GM18526 (cell line): Measurements from ENCODE around the gene ESRP2.

Experiments
- POLR2A ChIP-seq: IDR thresholded peaks from 3 replicates; pipeline ENCODE4 v1.6.1; 2011; ENCODE audit not compliant: insufficient read length; ENCODE audit errors: extremely low read depth

The ESRP2 gene

DNA sequence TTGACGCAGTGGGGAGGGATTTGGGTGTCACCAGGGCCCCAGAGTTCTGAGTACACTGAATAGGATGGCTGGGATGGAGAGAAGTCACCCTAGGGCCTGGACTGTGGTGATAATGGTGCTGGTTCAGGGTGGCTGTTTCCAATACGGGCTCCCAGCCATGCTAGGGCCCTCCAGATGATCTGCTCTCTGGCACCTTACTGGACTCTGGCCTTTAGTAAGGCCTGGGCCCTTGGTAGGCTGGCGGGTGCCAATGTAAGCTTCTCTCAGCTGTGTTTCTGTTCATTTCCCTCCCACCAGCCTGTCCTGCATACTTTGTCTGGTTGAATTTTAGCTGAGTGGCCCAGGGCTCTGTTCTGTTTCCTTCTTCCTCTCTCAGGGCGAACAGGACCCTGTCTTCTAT, 12.0 kb upstream of the ESRP2 start:
- TF ChIP-seq POLR2A, result no peak

DNA sequence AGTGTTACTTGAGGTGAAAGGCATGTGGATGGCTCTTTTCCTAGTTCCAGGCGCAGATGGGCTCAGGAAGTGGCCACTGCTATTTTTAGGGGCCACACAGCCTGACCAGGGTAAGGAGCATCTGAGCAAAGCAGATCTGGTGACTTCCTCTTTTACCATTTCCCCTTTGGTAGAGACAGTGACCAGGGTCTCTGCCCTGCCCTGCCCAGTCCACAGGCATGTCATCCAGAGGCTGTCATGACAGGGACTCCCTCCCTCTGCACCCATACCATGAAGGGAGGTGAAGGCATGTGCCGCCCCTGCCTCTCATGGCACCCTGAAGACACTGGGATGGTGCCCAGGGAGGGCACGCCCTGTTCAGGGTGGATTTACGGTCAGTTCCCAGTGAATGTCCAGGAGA, 11.5 kb upstream of the ESRP2 start:
- no peak for TF ChIP-seq POLR2A

DNA sequence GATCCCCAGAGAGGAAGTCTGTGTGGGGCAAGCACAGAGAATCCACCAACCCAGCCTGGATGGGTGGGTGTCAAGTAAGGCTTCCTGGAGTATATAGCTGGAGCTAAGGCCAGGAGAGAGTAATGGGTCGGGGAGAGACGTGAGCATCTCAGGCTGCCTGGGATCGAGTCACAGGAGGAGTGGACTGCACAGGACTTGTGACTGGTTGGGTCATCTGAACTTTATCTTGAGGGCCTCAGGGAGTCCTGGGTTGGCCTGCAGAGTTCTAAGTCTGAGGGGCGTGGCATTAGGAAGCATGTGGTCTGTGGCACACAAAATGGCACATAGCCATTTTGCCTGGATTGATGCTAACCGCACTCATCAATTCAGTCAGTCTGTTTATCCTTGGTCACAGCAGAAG, 10.7 kb upstream of the ESRP2 start:
- TF ChIP-seq POLR2A, result no peak

DNA sequence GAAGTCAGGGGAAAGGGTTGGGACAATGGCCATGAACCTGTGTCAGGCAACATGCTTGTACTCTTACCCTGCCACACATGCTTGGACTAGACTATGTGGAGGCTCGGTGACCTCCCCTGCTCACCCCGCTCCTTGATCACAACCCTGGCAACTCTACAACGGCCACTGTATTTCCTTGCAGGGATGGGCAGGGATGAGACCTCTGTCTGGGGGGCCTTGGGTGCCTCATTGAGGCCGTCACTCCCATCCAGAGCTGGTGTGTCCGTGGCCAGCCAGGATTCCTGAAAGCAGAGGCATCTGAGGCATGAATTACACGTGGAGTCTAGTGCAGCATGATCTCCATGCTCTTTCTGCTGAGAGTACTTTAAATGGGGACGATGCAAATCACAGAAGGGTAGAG, 10.2 kb upstream of the ESRP2 start:
- TF ChIP-seq POLR2A, result no peak

DNA sequence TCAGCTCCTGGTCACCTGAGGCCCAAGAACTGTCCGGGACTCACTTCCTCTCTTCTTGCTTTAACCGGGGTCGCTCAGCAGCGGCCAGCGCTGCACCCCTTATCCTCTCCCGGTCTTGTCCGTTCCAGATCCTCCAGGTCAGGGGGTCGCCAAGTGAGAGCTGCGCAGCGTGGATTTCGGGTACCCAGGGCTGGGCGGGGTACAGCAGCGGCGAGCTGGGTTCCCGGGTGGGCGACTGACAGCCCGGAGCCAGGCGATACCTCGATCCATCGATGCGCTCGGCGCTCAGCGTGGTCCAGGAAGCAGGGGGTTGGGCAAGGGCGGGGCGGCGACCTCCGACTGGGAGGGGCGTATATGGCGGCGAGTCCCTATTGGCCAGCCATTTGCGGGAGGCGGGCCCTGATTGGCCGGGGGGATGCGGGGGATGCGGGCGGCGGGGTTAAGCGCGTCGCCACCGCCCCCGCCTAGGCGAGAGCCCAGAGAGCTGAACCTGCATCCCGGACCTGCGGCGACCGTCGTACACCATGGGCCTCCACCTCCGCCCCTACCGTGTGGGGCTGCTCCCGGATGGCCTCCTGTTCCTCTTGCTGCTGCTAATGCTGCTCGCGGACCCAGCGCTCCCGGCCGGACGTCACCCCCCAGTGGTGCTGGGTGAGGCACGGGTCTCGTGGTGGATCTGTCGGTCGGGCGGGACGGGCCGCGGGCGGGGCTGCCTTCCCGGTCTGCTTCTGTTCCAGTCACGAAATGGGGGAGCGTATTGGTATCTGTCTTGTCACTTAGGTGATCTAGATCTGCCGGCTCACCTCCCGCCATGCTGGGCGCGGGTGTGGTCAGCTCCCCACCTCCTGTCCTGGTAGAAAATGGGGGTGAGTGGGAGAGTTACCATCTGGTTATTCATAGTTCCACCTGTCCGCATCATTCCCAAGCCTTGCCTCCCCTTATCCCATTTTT, 9.3 kb upstream of the ESRP2 start, which contains the start of gene PLA2G15:
Gene PLA2G15 (plus strand): TSS at position 471 of the 951 bp plus-strand sequence. CDS start 54 bp downstream, at position 525.
- peak; percentile 64 for TF ChIP-seq POLR2A

DNA sequence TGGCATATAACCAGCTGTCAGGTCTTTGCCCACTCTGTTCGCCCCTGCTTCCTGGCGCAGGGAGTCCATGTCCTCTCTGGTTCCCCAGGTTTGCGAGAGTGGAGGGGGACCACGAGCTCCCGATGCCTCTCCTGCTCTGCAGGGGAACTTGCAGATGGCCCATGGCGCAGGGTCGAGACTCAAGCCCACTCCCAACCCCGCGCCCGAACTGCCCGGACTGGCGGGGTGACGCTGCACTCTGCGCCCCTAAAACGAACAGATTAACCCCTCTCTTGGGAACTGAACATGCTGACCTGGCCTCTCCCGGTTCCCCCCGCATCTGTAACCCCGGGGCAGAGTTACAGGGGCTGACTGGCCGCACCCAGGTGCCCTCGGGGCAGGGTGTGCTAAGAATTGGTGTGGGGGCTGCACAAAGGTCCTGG, 8.6 kb upstream of the ESRP2 start:
- TF ChIP-seq POLR2A, result no peak

DNA sequence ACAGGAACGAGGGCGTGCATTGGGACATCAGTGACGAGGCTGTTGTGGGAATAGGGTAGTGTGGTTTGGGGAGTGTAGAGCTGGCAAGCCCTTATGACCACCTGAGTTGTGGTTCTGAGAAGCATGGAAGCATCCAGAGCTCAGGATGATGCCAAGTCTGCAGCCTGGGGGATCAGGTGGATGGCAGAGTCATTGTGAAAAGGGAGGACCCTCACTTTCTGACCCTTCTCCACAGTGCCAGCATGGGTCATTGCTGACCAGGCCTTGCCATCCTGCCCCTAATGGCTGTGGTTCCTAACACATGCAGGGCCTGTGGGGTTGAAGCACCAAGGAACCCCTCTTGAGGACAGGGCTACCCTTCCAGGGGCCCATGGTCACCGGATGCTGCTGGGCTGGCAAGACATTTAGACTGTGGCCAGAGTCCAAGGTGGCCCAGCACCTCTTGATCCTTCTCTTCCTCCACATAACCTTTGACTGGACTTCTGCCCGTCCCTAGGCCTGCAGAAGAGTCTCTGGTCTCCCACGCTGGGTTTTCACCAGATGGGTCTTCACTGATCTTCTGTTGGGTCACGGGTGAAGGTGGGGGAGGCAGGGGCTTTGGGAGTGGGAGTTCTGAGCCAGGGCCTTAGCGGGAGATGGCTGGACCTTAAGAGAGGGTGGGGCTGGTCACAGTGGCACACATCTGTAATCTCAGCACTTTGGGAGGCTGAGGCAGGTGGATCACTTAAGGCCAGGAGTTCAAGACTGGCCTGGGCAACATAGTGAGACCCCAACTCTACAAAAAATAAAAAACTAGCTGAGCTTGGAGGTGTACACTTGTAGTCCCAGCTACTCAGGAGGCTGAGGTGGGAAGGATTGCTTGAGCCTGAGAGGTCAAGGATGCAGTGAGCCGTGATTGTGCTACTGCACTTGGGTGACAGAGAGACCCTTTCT, 7.3 kb upstream of the ESRP2 start:
- no peak for TF ChIP-seq POLR2A

DNA sequence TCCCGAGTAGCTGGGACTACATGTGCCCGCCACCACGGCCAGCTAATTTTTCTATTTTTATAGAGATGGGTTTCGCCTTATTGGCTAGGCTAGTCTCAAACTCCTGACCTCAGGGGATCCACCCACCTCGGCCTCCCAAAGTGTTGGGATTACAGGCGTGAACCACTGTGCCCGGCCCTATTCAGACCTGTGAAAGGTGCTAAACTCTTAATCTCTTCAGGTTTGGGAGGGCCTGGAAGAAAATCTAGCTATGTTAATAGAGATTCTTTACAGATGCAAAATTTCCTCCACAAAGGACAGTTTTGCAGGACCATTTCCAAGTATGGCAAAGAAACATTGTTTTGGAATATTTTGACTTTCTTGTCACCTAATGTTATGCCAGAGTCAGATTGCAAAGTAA, 6.2 kb upstream of the ESRP2 start:
- no peak for TF ChIP-seq POLR2A

DNA sequence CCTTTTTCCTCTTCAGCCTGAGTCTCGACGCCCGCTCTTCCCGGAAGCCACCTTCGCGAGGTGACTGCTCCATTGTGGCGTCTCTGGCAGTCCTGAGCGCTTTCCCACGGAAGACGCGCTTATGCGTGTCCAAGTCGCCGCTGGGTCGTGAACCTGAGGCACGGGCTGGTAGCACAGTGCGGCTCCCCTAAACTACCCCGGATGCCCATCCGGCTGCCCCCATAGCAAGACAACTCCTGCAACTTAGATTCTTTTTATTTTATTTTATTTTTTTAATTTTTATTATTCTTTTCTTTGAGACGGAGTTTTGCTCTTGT, 2.1 kb upstream of the ESRP2 start:
- no peak for TF ChIP-seq POLR2A

DNA sequence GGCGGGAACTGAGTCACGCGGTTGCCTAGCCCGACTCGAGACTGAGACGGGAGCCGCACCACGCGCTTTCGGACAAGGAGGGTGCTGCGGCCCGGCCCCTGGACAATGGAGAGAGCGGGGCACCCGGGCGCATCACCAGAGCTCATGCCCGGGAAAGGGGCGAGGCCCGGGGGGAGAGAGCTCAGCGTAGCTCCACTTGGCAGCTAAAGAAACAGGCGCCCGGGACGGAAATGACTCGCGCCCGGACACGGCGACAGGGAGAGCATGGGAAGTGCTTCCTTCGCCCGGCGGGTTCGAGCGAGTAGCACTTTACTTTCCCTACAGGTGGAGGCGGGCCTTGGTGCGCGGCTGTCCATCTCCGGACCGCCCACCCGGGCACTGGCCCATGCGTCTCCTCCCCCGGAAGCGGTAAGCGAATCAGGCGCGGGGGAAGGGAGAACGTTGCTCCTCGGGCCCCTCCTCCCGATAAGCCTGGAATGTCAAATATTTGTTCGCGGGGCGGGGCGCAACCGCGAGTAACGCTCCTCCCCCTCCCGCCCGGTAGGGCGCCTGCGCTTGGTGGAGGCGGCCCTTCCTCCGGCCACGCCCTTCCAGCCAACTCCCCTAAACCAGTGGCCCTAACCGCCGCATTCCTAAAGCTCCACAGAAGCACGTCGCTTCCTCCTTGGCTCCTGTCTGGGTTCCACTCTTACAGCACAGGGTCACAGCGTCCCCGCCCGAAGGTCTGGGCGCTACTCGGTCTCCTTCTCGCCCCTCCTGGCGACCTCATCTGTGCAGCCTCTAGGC, 1.5 kb upstream of the ESRP2 start:
- TF ChIP-seq POLR2A, result peak; percentile 58

DNA sequence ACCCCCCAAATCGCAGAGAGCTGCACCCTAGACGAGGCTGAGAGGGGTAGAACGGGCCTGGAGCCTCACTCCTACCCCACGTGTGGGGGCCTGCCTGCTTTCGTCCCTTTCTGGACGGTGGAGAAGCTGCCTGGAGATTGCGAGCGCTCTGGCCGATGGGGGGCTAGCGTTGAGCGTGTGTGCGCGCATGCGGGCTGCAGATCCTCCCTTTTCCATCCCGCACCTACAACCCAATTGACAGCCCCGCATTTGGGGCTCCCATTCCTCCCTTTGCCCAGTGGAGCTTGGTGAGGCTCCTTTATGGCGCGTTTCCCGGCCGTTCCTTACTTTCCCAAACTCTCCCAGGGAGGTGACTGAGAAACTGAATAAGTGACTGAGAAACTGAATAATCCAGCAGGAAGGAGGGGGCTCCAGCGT, 907 bp upstream of the ESRP2 start:
- TF ChIP-seq POLR2A, result no peak

DNA sequence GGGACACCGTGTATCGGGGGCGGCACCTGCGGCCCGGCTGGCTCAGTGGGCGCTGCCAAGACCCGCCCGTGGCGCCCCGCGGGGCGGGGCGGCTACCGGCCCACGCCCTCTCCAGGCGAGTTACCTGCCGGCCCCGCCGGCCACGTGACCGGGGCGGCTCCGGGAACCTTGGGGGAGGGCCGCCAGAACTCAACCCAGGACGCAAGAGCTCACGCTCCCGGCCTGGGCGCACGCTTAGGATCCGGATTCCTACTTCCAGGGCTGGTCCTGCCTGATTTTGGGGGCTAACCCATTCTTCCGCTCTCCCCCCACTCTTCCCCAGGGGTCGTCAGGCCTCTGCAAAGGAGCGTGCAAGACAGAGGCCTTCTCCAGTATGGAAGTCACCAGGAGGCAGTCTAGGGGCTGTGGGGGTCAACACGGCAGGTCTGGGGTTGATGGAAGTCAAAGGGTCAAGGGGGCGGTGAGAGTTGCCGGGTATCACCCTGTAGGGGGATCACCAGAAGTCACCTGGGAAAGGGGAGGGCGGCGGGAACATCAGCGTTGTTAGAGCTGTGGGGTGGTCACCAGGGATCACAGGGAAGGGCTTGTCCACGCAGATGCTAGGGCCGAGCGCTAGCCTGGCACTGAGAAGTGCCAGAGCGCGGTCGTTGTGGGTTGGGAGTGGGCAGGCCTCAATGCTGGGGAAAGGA, 354 bp upstream of the ESRP2 start:
- TF ChIP-seq POLR2A, result no peak

DNA sequence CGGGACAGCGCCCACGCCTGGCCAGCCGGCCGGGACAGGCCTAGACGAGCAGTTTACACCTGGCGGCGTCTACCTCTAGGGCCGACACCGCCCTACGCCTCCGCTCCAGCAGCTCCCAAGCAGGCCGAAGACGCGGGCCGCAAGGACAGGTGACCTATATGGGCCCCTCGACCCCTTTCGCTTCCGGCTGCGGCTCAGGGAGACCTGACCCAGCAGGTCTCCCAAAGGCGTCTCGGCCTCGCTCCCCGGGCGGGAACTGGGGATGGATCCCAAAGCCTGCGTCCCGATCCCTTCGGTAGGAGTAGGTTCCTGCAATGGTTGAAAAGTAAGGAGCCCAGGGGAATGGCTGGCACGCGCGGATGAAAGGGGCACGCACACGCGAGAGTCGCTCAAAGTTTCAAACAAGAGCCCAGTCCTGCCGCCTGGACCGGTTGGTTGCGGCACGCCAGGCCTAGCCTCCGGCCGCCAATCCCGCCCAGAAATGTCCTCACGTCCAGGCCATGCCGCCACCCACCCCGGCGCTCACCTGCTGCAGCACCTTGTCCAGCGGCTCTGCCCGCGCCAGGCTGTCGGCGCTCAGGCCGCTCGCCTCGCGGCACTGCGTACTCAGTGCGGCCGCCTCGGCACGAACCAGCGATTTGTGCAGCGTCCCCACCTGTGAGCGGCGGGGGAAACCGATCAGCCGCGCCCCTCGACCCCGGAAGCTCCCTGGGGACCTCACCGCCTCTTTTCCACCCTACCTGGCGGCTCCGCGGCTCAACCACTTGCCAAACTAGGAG, 630 bp downstream of the ESRP2 start:
- no peak for TF ChIP-seq POLR2A
